DOHH2 (cell line): ENCODE results near the gene SLC1A2.

ENCODE experiments used
- H3F3A ChIP-seq: fragments of 200-600 bp; sonication (generic), shearing (Covaris generic); 2 replicates; pipeline ENCODE4 v1.6.0; 2016; ENCODE audit warnings: antibody characterized with exemption, mild to moderate bottlenecking; ENCODE audit not compliant: control insufficient read depth, insufficient read depth
- H3K27ac ChIP-seq: fragments of 200-600 bp; sonication (generic); 2 replicates; pipeline ENCODE4 v1.5.1; 2014; ENCODE audit warnings: low read depth, mild to moderate bottlenecking, low read length, moderate library complexity
- H3K27me3 ChIP-seq: fragments of 200-600 bp; sonication (generic); 2 replicates; pipeline ENCODE4 v1.6.1; 2014; ENCODE audit warnings: mild to moderate bottlenecking, low read length, mixed read lengths; ENCODE audit not compliant: control insufficient read depth
- H3K36me3 ChIP-seq: fragments of 200-600 bp; sonication (generic); 2 replicates; pipeline ENCODE4 v1.6.1; 2014; ENCODE audit warnings: mild to moderate bottlenecking, low read length, moderate library complexity, mixed read lengths; ENCODE audit not compliant: control insufficient read depth
- H3K4me1 ChIP-seq: fragments of 200-600 bp; sonication (generic); 2 replicates; pipeline ENCODE4 v1.6.1; 2014; ENCODE audit warnings: mild to moderate bottlenecking, low read length, mixed read lengths; ENCODE audit not compliant: control insufficient read depth
- H3K4me2 ChIP-seq: fragments of 200-600 bp; sonication (generic); 2 replicates; pipeline ENCODE4 v1.6.0; 2014; ENCODE audit warnings: mild to moderate bottlenecking, low read length, moderate library complexity
- H3K4me3 ChIP-seq: fragments of 200-600 bp; sonication (generic); 2 replicates; pipeline ENCODE4 v1.5.1; 2014; ENCODE audit warnings: mild to moderate bottlenecking, low read length, mixed read lengths
- H3K79me2 ChIP-seq: fragments of 200-600 bp; sonication (generic); 2 replicates; pipeline ENCODE4 v1.6.1; 2014; ENCODE audit warnings: mild to moderate bottlenecking, low read length, mixed read lengths; ENCODE audit not compliant: control insufficient read depth
- H3K9me2 ChIP-seq: fragments of 200-600 bp; sonication (generic); replicated peaks from 2 replicates; pipeline ENCODE4 v1.6.1; 2014; ENCODE audit warnings: mild to moderate bottlenecking, low read length, mixed read lengths; ENCODE audit not compliant: control insufficient read depth
- H3K9me3 ChIP-seq: fragments of 200-600 bp; sonication (generic); 2 replicates; pipeline ENCODE4 v1.6.1; 2014; ENCODE audit warnings: antibody characterized with exemption, low read length, mixed read lengths; ENCODE audit not compliant: control insufficient read depth, insufficient read depth
- H4K20me1 ChIP-seq: fragments of 200-600 bp; sonication (generic); 2 replicates; pipeline ENCODE4 v1.6.0; 2014; ENCODE audit warnings: low read depth, mild to moderate bottlenecking, antibody characterized with exemption, low read length, moderate library complexity; ENCODE audit not compliant: control insufficient read depth, insufficient read depth
- CTCF ChIP-seq: fragments of 200-600 bp; sonication (generic); IDR thresholded peaks from one replicate; pipeline ENCODE4 v1.5.1; 2014; ENCODE audit warnings: antibody characterized with exemption, mild to moderate bottlenecking, low read depth, low read length; ENCODE audit not compliant: poor library complexity, severe bottlenecking
- EZH2phosphoT487 ChIP-seq: fragments of 200-600 bp; sonication (generic); IDR thresholded peaks from 2 replicates; pipeline ENCODE4 v1.6.1; 2017; ENCODE audit warnings: borderline replicate concordance, mild to moderate bottlenecking, antibody characterized with exemption, low read length, moderate library complexity, mixed read lengths

SLC1A2 gene

DNA sequence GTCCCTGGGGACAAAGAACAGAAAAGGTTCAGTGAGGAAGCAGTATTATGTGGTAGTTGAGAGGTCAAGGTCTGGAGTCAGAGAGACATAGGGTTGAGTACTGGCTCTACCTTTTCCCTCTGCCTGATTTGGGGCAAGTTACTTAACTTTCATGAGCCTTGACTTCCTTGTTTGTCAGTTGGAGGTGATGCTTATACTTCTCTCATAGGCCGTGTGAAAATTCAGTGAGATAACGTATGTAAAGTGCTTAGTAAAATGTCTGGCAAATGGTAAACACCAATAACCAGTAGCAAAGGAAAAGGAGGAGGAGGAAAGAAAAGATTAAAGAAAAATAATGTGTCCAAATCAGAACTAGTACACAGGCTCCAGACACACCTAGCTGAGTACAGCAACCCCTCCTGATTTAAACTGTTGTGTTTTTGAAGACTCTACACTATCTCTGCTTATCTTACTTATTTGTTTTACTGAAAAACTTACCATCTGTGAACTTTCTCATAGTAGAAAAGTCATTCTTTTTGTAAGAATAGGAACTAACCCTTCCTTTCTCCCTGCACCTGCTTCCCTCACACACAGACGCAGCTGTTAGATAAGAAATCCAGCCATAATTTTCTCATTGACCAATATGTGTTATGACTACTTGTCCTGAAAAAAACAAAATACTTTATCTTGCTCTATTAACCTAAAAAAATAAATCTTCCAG is 153.5 kb downstream of the SLC1A2 start:
- no peak for TF ChIP-seq CTCF
- no peak for TF ChIP-seq EZH2phosphoT487
- Histone ChIP-seq H3K27ac (no peak overlapping the region), H3K9me2 (no peaks in the 10 kb centered on the region), H3K27me3 (no peaks in the 10 kb centered on the region), H3K4me1 (no peaks in the 10 kb centered on the region), H3K79me2 (no peaks in the 10 kb centered on the region), H4K20me1 (no peaks in the 10 kb centered on the region), H3F3A (no peaks in the 10 kb centered on the region), H3K36me3 (no peaks in the 10 kb centered on the region), H3K4me2 (no peak overlapping the region), H3K4me3 (no peak overlapping the region), H3K9me3 (no peaks in the 10 kb centered on the region)

- TF ChIP-seq CTCF, result no peak
- no peak for TF ChIP-seq EZH2phosphoT487
- H3K27me3 ChIP-seq, result no peaks in the 10 kb centered on the region
- H3F3A ChIP-seq, result no peaks in the 10 kb centered on the region
- no peaks in the 10 kb centered on the region for H4K20me1 ChIP-seq
- H3K4me1 ChIP-seq, result no peaks in the 10 kb centered on the region
- H3K4me2 ChIP-seq, result no peak overlapping the region
- no peaks in the 10 kb centered on the region for H3K36me3 ChIP-seq
- H3K27ac ChIP-seq, result no peak overlapping the region
- H3K9me2 ChIP-seq, result no peaks in the 10 kb centered on the region
- H3K4me3 ChIP-seq, result no peak overlapping the region
- no peaks in the 10 kb centered on the region for H3K79me2 ChIP-seq
- H3K9me3 ChIP-seq, result no peaks in the 10 kb centered on the region
Measured at GRCh38 chr11:35262735-35263134, 156.6 kb downstream of the SLC1A2 start.

DNA sequence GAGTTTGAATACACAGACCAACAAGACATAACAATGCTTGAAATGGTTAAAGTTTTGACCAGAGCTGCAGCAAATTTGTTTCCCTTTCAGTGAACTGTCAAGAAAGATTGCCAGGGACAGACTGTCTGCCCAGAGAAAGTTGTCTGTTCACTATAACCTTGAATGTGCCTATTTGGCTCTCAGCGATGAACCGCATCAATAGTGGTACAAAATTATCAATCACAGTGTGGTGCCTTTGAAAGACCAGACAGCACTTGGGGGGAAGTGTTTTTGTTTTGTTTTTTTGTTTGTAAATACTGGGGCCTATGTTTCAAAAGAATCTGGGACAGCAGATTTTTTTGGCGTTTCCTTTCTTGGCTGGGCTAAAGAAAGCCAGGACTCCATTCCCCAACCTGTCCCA is 157.3 kb downstream of the SLC1A2 start:
- H3K4me1 ChIP-seq, result no peaks in the 10 kb centered on the region
- H3K27me3 ChIP-seq, result no peaks in the 10 kb centered on the region
- no peak overlapping the region for H3K4me2 ChIP-seq
- H4K20me1 ChIP-seq, result no peaks in the 10 kb centered on the region
- no peaks in the 10 kb centered on the region for H3K36me3 ChIP-seq
- H3K4me3 ChIP-seq, result no peak overlapping the region
- TF ChIP-seq CTCF (no peak), EZH2phosphoT487 (no peak)
- H3K27ac ChIP-seq, result no peak overlapping the region
- no peaks in the 10 kb centered on the region; the same call in 1 of the 2 replicates for H3K9me2 ChIP-seq
- H3K9me3 ChIP-seq, result no peaks in the 10 kb centered on the region
- H3K79me2 ChIP-seq, result no peaks in the 10 kb centered on the region
- H3F3A ChIP-seq, result no peaks in the 10 kb centered on the region

DNA sequence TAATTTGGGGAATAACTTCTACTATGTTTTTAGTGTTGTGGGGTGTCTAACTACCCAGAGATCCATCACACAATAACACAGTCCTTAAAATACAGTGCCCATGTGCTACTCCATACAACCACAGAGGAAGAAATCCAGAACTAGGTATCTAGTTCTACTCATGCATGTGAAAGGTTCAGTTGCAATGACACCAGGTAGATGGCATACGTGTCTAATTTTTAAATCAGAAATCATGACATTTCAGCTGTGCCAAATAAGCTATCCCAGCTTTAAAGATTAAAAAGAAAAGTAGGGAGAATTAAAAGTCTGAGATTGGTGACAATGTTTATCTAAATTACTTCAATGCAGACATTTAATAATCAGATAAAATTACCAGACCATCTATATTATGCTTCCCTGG is 158.2 kb downstream of the SLC1A2 start:
- H3K9me2 ChIP-seq, result no peaks in the 10 kb centered on the region; the same call in 1 of the 2 replicates
- no peaks in the 10 kb centered on the region for H3K4me1 ChIP-seq
- TF ChIP-seq EZH2phosphoT487 (no peak), CTCF (no peak)
- no peaks in the 10 kb centered on the region for H3F3A ChIP-seq
- H3K4me2 ChIP-seq, result no peak overlapping the region
- no peaks in the 10 kb centered on the region for H3K79me2 ChIP-seq
- no peaks in the 10 kb centered on the region for H4K20me1 ChIP-seq
- H3K4me3 ChIP-seq, result no peak overlapping the region
- no peaks in the 10 kb centered on the region for H3K9me3 ChIP-seq
- no peaks in the 10 kb centered on the region for H3K36me3 ChIP-seq
- no peak overlapping the region for H3K27ac ChIP-seq
- H3K27me3 ChIP-seq, result no peaks in the 10 kb centered on the region
